ENCODE results near the gene TNIP2. TPM values are rescaled to one million over a fixed set of nuclear protein-coding genes. Genes with fewer than 3 reads are reported as not detected.

Gene TNIP2
- total and polyA plus RNA-seq, 2 of the 13 experiments (the other 11 are each of a cell fraction or from before 2014, with no cell fraction given) = 25.6 to 38.0 TPM

GRCh38 chr4:2756691-2757350 is 685 bp upstream of the TNIP2 start:
- Histone ChIP-seq H3K9me3 (ENCODE audit: low read length) (no peaks in the 10 kb centered on the region), H3K4me3 (replicated peaks in 1 of 3; ENCODE audit: insufficient read depth in 1 of 3, low read depth in 2 of 3, low read length in 3 of 3) (peak overlapping the region; percentile 15 to 55 (median 21); a peak in 3 of 6 replicates), H3K9ac (ENCODE audit: insufficient read depth, low read depth, low read length) (0 out of 2 replicates have a peak overlapping the region, but pooled peaks have one; percentile 34), H3K4me2 (ENCODE audit: low read depth, low read length) (peak overlapping the region; percentile 84), H3K4me1 (ENCODE audit: insufficient read depth, low read length) (peaks cover 69% of the 10 kb centered on the region), H3K79me2 (ENCODE audit: insufficient read depth, low read length) (peaks cover 22% of the 10 kb centered on the region), H3K27ac (ENCODE audit: extremely low read length, insufficient read depth, low read length) (no peak overlapping the region), H3K27me3 (ENCODE audit: control insufficient read depth in 1 of 2, insufficient read depth in 2 of 2, low read length in 2 of 2) (no peaks in the 10 kb centered on the region), H4K20me1 (ENCODE audit: insufficient read depth, low read length) (no peaks in the 10 kb centered on the region), H2AFZ (ENCODE audit: low read length) (no peak overlapping the region), H3K36me3 (replicated peaks in 1 of 2; ENCODE audit: control insufficient read depth in 1 of 2, insufficient read depth in 2 of 2, low read length in 2 of 2) (peaks cover 0 to 4% of the 10 kb centered on the region in 2 experiments; a peak in 1 of 5 replicates)
- ChIA-PET CTCF (ENCODE audit: low intra/inter-chr PET ratio, low total read pairs) (no interaction called here), POLR2A (interaction anchor here (0.8 to 1.8 kb wide), 5 partner anchors 12 to 44 kb away, joined by 3 to 20 read pairs (median 5); partner anchors contain the start of gene SH3BP2)
- FAIRE-seq (no peak), ATAC-seq (no peak), DNase-seq (ENCODE audit: low spot score) (no peak)
- TF ChIP-seq HMGA1 (CRISPR knock-in tag; conservative IDR thresholded peaks at IDR 0.05) = no peak
- TF ChIP-seq KMT2A (CRISPR knock-in tag; IDR thresholded peaks at IDR 0.05) = no peak
- TF ChIP-seq, protein P1, sequence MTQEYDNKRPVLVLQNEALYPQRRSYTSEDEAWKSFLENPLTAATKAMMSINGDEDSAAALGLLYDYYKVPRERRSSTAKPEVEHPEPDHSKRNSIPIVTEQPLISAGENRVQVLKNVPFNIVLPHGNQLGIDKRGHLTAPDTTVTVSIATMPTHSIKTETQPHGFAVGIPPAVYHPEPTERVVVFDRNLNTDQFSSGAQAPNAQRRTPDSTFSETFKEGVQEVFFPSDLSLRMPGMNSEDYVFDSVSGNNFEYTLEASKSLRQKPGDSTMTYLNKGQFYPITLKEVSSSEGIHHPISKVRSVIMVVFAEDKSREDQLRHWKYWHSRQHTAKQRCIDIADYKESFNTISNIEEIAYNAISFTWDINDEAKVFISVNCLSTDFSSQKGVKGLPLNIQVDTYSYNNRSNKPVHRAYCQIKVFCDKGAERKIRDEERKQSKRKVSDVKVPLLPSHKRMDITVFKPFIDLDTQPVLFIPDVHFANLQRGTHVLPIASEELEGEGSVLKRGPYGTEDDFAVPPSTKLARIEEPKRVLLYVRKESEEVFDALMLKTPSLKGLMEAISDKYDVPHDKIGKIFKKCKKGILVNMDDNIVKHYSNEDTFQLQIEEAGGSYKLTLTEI (CRISPR knock-in tag; conservative IDR thresholded peaks at IDR 0.05) = no peak
- peak; percentile 62; the same call in 1 of the 2 replicates for TF ChIP-seq ZNF333 (CRISPR knock-in tag; IDR thresholded peaks at IDR 0.05; ENCODE audit: borderline replicate concordance)
- 0 out of 2 replicates have a peak, but pooled peaks have one; percentile 27 for TF ChIP-seq SP5 (CRISPR knock-in tag; IDR thresholded peaks at IDR 0.05; ENCODE audit: borderline replicate concordance, low read depth)
- 0 out of 2 replicates have a peak, but pooled peaks have one; percentile 11 for TF ChIP-seq ZNF556 (CRISPR knock-in tag; IDR thresholded peaks at IDR 0.05; ENCODE audit: borderline replicate concordance)
- TF ChIP-seq, protein P2, sequence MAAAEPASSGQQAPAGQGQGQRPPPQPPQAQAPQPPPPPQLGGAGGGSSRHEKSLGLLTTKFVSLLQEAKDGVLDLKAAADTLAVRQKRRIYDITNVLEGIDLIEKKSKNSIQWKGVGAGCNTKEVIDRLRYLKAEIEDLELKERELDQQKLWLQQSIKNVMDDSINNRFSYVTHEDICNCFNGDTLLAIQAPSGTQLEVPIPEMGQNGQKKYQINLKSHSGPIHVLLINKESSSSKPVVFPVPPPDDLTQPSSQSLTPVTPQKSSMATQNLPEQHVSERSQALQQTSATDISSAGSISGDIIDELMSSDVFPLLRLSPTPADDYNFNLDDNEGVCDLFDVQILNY (CRISPR knock-in tag; conservative IDR thresholded peaks at IDR 0.05) = no peak
- no peak for TF ChIP-seq ZNF350 (CRISPR knock-in tag; IDR thresholded peaks at IDR 0.05; ENCODE audit: borderline replicate concordance, low read depth)
- peak; percentile 83 for TF ChIP-seq ZBTB38 (CRISPR knock-in tag; IDR thresholded peaks at IDR 0.05)
- TF ChIP-seq, protein P3, sequence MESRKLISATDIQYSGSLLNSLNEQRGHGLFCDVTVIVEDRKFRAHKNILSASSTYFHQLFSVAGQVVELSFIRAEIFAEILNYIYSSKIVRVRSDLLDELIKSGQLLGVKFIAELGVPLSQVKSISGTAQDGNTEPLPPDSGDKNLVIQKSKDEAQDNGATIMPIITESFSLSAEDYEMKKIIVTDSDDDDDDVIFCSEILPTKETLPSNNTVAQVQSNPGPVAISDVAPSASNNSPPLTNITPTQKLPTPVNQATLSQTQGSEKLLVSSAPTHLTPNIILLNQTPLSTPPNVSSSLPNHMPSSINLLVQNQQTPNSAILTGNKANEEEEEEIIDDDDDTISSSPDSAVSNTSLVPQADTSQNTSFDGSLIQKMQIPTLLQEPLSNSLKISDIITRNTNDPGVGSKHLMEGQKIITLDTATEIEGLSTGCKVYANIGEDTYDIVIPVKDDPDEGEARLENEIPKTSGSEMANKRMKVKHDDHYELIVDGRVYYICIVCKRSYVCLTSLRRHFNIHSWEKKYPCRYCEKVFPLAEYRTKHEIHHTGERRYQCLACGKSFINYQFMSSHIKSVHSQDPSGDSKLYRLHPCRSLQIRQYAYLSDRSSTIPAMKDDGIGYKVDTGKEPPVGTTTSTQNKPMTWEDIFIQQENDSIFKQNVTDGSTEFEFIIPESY (CRISPR knock-in tag; IDR thresholded peaks at IDR 0.05) = 0 out of 2 replicates have a peak, but pooled peaks have one; percentile 12
- TF ChIP-seq THYN1 (CRISPR knock-in tag; IDR thresholded peaks at IDR 0.05; ENCODE audit: borderline replicate concordance, low read depth) = no peak
- TF ChIP-seq KDM5A (IDR thresholded peaks at IDR 0.05; ENCODE audit: borderline replicate concordance, low read length) = no peak
- 0 out of 2 replicates have a peak, but pooled peaks have one; percentile 1 for TF ChIP-seq NFYB (CRISPR knock-in tag; IDR thresholded peaks at IDR 0.05)
- TF ChIP-seq, protein P4, sequence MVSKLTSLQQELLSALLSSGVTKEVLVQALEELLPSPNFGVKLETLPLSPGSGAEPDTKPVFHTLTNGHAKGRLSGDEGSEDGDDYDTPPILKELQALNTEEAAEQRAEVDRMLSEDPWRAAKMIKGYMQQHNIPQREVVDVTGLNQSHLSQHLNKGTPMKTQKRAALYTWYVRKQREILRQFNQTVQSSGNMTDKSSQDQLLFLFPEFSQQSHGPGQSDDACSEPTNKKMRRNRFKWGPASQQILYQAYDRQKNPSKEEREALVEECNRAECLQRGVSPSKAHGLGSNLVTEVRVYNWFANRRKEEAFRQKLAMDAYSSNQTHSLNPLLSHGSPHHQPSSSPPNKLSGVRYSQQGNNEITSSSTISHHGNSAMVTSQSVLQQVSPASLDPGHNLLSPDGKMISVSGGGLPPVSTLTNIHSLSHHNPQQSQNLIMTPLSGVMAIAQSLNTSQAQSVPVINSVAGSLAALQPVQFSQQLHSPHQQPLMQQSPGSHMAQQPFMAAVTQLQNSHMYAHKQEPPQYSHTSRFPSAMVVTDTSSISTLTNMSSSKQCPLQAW (CRISPR knock-in tag; IDR thresholded peaks at IDR 0.05) = 0 out of 2 replicates have a peak, but pooled peaks have one; percentile 17
- BruUV-seq (replicated peaks) = no TSS peak
- WGBS (ENCODE audit: low lambda C conversion rate) = 80% methylated on average over 24 of the region's 25 CpGs
- intact Hi-C loops (cut with micrococcal nuclease; ENCODE audit: unreplicated experiment) (loop anchor here (1.0 to 10.0 kb wide), 2 partner anchors 34 to 108 kb away; no protein-coding TSS in a partner anchor), in situ Hi-C loops (cut with HindIII; ENCODE audit: extremely low pct_ligation_motif_present, low pct_unique_long_range_greater_than_20kb) (loop anchor here (5.0 kb wide), 1 partner anchor 35 kb away; the partner anchor contains the start of gene SH3BP2)
